ENCODE data around the gene SULT4A1.

Gene SULT4A1

DNA sequence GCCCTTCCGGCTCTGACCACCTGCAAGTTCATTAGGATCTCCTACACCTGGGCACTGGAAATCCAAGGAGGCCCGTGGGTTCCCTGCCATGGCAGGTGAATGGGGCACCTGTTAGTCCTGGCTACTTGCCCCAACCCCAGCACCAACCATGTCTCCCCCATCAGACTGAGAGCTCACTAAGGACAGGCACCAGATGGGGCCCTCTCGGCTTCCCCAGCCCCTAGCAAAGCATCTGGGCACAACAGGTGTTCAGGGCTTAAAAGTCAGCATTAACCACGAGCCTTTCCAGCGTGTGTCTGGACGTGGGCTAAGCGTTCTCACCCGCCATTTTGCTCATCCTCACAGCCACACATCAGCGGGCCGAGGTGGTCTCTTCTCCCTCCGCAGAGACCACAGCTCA is 2.2 kb downstream of the SULT4A1 start:
- FAIRE-seq: no peak

DNA sequence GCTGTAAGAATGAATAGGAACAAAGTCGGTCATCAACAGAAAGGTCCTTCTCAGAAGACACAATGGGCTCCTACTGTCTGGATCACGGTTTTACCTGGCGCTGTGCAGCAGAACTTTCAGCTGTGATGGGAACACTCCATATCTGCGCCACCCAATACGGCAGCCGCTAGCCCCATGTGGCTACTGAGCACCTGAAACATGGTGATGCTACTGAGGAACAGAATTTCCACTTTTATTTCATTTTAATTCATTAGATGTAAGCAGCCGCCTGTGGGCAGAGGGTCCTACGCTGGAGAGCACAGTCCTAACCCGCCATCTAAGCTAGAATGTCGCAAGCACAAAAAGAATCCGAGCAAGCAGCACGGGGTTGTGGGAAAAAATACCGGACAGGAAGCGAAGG is 2.7 kb downstream of the SULT4A1 start:
- no peak for FAIRE-seq

DNA sequence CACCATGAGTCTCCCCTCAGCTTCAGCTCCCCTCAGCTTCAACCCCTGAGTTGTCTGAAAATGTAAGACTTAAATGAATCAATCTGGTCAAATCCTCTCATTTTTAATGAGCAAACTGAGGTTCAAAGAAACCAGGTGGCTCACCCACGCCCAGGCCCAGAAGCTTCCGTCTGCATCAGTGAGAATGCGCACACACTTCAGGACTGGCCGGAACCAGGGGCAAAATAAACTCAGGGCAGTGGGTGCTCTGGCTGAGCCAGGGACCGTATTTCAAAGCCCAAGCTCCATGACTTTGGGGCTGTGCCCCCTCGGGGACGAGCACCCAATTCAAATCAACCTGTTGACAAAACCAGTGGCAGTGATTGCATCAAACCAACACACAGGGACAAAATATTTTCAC is 3.1 kb downstream of the SULT4A1 start:
- no peak for FAIRE-seq

DNA sequence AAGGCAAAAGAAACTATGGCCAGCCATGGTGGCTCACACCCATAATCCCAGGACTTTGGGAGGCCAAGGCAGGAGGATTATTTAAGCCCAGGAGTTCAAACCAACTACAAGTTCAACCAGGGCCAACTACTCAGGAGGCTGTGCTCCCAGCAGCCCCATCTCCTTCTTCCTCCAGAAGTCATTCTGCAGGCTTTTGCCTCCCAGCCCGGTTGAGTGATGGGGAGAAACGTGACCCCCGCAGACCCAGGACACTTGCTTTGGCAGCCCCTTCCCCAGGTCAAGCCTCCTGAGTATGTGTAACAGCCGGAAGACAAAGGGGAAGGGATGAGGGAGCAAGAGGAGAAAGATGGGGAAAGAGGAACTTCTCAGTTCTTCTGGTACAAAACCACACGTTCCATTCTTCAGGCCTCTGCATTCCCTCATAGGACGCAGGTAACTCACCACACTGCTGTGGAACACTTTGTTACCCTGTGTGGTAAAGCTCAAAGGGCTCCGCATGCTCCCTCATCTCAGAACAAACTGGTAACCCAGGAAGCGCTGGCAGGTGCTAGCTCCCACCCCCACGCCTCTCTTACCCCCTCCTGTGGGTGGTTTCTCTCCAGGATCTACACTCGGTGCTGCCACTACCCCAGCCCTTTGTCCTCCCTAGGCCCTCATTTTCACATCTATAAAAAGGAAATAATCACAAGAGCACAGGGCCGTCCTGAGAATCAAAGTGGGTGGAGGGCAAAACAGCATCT is 4.0 kb downstream of the SULT4A1 start:
- no peak for FAIRE-seq

DNA sequence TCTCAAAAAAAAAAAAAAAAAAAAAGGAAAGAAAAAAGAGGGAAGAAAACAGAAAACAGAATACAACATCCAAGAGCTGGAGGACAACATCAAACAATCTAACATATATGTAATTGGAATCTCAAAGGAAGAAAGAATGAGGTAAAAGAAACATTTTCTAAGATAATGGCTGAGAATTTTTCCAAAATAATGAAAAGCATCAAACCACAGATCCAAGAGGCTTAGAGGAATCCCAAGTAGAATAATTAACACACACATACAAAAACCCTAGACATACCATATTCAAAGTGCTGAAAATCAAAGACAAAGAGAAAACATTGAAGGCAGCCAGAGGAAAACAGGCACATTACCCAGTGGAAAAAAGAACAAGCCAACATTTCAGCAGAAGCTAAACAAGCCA is 4.9 kb downstream of the SULT4A1 start:
- no peak for FAIRE-seq

DNA sequence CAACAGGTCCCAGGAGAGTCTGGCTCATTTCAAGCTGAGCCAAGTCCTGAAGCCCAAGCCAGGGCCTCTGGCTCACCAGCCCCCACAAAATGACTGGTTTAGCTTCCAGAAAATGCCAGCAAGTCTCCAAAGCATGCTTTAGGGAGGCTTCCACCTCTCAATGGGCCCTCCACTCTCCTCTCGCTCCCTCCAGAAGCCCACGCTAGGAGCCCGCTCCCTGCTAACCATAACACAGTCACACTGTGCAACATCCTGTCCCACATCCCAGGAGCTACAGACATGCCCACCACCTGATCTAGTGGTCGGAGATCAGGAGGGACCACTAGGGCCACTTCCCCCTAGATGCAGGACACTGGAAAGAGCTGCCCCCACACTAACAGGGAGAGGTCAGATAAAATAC is 6.9 kb downstream of the SULT4A1 start:
- no peak for FAIRE-seq

DNA sequence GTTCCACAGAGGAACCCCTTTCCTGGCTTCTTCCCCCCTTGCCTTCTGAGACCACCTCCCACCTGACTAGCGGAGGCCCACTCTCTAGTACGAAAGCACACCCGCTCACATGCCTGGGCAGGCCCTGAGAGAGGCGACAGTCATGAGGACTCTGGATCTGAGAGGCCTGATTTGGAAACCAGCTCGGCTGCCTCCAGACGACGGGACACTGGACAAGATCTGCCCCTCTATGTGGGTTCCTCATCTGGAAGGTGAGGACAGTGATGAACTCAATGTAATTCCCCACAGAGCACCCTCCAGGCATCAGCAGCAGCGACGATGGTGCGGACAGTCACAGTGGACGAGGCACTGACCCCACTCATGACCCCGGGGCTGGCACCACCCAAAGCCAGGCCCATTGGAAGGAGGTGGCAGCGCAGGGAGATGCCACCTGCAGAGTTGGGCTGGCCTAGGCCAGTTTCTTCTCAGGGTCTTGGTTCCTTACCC is 7.5 kb downstream of the SULT4A1 start:
- FAIRE-seq: no peak

DNA sequence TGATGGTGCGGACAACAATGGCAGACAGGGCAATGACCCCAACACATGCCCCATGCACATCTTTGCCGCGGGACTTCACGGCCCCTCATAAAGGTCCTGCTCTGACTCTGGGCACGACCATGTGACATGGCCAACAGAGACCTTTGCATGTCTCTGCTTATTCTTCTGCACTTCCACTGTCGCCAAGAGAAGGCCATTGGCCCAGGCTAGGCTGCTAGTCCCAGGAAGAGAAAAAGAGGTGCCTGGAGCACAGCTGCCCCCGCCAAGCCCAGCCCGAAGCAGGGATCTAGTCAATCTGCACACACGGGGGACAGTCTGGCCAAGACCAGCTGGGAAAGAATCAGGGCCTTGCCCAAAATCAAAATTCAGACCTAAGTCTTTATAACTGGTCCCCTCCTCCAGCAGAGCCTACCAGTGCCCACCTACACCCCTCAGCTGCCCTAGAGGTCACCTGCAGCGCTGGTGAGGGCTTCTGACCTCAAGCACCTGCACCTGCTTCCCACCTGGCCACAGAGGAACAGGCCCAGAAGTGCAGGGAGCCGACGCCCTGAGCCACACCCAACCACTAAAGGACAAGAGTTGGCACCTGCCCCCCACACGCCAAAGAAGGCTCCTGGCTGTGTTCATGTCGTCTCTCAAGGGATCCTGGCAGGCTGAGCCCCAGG is 8.1 kb downstream of the SULT4A1 start:
- no peak for FAIRE-seq

DNA sequence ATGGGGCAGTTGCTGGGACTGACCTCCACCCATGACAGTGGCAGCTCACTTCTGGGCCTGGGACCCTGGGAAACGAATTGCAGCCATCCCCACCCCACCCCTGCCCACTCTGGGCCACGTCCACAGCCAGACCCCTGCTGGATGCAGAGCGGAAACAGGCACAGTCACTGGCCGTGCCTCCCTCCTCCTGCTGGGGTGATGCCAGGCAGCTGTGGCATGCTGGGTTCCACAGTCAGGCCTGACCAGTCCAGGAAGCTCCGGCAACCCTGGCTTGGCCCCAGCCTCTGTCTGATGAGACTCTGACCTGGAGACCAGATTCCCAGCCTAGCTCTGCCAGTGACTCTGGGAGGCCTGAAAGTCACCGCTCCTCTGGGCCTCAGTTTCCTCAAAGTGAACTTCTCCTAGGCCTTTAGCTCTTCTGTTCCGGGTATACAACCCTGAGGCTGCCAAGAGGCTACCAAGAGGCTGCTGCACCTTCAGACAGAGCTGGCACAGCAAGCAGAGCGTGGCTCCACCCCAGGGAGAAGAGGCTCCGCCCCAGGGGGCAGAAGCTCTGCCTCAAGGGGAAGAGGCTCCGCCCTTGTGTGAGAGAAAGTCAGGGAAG is 8.9 kb downstream of the SULT4A1 start:
- FAIRE-seq: no peak

DNA sequence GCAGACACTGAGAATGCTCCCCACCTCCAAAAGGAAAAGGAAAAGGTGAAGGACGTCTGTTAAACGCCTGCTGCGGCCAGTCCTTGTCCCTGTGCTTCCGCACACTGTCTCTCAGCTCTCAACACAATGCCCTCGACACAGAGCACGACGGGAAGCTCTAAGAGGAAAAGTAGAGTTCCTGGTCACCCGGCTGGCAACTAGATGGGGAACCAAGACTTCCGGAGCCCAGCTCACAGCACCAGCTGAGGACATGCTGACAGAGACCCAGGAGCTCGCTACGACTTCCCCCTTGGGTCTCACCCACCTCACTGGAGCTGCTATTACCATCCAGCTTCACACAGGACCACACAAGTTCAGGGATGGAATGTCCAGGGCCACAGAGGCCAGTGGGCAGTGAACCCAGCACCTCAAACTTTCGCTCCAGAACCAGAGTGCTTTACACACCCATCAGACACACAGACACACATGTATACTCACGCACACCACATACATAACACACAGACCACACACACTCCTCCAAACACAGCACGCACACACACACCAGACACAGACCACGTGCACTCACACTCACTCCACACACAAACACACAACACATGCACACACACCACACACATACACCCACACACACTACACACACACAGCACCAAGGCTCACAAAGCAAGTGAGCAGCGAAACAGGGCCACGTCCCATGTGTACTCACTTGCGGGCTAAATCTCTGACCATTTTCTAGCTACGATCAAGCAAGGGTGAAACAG is 9.6 kb downstream of the SULT4A1 start:
- no peak for FAIRE-seq

DNA sequence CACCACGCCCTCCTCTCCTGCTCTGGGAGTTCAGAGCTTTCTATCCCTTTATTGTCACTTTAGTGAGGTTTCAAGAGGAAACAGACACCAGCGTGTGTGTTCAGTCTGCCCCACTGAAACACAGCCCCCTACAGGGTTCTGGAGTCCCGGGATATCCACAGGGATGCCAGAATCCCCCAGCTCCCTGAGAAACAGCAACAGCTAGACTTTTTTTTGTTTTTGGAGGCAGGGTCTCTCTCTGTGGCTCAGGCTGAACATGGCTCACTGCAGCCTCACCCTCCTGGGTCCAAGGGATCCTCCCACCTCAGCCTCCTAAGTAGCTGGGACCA is 10.4 kb downstream of the SULT4A1 start:
- no peak for FAIRE-seq

DNA sequence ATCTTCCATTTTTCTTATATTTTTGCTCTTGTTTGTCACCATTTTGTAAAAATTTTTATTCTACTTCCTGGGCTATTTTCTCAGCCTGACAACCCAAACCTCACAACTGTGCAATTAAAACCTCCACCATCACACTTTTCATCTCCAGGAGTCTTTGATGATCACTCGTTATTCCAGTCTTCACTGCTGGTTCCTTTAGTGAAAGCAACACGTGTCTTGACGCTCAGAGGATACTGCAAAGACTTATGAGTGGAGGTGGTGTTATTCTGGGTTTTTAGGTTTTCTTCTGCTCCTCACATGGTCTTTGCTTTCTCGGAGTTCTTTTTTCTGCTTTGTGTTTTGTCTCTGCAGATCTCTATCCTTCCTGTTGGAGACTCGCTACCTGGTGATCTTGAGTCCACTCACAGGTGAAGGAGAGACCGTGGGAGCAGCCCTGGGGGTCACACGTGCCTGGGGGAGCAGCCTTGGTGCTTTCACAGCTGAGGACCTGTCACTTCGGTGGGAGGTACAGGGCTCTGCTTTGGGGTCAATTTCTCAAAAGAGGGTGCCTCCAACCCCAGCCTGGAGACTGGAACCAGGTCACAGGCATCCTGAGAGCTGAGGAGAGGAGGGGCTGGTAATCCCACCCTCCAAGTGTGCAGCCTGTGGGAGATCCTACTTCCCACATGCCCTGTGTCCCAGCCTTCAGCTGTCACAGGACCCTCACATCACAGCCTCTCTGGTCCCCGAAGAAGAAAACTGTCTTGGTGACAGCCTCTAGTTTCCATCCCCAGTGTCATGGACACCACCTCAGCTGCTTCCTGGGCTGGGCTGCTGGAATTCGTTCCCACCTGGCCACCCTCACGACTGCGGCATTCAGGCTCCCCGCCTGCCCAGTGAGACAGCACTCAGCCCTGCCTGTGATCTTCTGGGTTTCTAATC is 11.0 kb downstream of the SULT4A1 start:
- no peak for FAIRE-seq

DNA sequence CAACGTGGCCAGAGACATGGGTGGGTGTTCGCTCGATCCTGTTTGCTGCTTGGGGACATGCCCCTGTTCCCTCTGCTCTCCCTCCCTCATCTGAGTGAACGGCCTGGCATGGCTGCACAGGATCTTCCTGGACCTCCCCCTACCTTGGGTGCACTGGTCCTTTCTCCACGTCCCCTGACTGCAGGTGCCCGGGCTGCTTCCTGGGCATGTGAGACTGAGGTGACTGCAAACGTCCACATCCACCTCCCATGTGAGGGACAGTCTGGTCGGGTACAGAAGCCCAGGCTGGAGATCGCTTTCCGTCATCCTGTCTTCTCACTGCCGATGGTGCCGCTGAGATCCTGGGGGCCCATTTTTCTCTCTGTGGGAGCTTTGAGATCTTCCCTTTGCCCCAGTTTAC is 11.8 kb downstream of the SULT4A1 start:
- FAIRE-seq: no peak

DNA sequence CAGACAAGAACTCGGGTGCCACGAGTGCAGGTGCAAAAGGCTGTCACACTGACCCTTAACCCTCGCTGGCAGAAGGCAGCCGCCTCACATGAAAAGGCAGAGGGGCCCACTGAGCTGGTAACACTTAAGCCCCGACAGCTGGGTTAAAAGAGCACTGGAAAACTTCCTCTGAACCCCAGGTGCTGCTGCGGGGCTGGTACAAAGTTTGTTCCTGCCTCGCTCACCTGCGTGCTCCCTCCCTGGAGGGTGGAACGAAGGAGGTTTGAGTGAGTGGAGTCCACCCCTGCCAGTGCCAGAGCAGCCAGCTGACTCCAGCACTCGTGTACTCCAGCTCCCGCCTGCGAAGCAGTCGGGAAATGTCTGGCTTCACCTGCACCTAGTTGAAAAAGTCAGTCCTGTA is 12.6 kb downstream of the SULT4A1 start:
- FAIRE-seq: no peak

DNA sequence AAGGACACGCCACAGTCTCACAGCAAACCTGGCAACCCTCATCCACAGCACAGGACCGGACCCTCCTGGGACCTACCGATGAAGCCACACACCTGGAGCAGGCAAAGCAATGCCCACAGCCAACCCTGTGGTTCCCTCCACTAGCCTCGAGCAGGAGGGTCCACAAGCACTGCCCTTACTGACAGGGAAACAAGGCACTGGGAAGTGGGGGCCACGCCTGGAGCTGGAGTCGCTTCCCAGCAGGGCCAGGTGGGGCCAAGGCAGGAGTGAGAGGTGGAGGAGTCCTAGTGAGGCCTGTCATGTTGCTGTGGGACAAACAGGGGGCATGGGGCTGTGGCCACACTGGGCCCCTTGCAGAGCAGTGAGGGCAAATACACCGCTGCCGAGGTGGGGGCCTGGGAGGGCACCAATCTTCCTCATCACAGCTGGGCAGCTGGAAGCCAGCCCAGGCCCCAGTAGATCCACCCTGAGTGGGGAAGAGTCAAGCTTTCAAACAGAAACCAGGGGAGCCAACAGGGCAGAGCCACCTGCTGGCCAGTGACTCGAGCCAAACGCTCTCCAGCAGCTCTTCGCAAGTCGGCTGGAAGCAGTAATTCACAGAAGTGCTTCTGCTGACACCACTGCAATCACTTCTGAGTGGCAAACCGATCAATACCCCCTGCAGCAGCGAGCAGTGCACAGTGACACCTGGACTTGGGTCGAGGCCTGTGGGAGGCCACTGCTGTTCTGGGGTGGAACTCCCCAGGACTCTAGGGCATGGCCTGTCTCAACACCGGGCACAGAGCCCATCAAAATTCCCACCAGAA is 13.7 kb downstream of the SULT4A1 start:
- FAIRE-seq: no peak

DNA sequence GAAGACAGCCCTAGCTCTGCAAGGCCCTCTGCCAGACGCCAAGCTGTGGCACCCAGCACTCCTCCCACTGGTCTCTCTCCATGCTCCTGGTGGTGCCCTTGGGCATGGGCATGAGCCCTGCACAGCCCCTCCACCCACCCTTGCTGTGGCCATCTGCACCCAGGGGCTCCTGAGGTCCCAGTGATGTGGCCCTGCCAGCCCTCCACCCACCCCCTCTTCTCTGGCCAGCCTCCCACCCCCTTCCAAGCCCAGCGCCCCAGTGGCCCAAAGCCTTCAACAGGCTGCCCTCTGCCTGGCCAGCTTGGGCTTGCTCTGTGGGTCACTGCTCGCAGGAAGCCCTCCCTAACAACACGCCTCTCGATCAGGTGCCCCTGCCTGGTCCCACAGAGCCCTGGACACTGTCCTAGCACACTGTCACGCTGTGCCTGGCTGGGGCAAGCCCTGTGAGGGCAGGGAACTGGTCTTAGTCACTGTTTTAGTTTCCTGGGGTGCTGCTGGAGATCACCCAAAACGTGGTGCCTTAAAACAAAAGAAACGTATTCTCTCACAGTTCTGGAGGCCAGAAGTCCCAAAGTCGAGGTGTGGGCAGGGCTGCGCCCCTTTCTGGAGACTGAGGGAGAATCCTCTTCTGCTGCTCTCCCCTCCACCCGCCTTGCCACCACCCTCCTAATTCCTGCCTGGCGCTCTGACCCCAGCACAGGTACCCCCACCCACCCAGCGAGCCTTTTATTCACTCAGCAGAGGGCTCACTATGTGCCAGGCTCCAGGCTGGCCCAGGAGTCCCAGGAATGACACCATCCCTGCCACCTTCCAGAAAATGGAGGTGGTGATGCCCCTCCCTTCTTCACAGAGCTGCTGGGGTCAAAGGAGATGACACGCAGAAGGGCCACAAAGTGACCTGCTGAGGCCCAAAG is 14.7 kb downstream of the SULT4A1 start:
- FAIRE-seq: no peak

DNA sequence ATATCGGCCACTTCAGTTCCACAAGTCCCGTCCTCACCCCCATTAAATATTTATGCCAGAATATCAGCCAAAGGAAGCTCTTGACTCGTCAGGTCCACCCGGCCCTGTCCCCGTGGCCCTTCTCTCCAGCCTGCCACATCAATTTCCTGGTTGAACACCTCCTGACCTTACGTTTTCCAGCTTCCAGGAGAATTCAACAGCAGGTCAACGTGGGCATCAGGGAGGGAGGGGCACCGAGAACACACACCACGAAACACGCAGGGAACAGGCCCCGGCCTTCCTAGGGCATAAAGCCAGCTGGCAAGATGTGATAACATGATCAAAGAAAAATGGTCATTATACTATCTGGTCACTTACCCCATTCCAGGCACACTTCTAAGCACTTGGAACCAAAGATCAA is 15.3 kb downstream of the SULT4A1 start:
- FAIRE-seq: no peak

DNA sequence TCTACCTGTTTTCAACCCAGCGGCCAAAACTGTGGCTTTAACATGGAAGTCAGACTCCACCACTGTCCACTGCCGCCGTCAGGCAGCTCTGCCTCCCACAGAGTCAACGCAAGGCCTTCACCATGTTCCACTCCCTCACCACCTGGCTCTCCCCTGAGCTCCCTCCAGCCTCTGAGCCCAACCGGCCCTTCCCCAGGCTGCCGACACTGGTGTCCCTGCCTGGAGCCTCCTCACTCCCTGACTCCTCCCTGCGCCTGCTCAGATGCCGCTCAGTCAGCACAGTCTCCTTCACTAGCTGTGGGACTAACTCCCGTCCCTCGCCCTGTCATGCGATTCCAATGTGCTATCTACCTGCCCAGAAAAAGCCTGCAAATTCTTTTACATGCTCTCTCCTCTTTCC is 16.3 kb downstream of the SULT4A1 start:
- no peak for FAIRE-seq

DNA sequence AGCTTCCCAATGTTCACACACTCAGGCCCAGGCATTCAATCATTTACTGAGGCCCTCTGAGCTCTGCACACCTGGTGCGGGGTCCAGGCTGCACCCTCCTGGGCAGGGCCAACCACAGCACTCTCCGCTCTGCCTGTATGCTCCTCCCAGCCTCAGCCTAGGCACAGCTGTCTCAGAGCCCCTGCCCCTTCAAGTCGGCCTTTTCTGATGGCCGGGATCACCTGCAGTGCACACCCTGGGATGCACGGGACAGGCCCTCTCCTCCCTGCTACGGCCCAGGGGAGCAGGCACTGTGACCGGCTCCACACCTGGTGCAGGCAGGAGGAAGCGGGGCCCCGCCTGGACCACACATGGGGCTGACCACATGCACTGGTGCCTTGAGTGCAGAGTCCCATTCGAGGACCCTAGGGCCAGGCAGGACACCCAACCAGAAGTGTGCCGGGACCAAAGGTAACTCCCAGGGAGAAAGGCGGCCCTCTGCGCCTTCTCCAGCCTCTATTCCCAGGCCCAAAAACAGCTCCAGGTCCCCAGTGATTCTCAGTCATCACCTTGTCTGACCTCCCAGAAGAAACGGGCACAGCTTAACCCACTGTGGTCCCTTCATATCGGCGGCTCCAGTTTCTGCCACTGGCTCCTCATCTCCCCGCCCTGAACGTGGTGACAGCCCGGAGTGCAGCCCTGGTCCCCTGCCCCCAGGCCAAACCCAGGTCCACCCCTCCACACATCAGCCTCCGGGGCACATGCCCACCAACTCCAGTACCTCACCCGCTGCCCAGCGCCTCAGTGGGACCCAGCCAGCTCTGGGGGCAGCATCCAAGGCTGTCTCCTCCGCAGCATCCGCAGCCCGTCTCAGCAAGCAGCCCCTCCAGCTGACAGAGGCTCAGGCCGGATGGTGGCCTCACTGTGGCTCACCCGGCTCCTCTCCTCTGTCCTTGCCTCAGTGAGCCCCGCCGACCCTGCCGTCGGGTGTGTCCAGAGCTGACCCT is 17.5 kb downstream of the SULT4A1 start:
- no peak for FAIRE-seq
